ENCODE results near the gene DVL2.
A peak's percentile ranks its signal among the peaks of the same experiment; 100 is the strongest.

Gene DVL2

DNA sequence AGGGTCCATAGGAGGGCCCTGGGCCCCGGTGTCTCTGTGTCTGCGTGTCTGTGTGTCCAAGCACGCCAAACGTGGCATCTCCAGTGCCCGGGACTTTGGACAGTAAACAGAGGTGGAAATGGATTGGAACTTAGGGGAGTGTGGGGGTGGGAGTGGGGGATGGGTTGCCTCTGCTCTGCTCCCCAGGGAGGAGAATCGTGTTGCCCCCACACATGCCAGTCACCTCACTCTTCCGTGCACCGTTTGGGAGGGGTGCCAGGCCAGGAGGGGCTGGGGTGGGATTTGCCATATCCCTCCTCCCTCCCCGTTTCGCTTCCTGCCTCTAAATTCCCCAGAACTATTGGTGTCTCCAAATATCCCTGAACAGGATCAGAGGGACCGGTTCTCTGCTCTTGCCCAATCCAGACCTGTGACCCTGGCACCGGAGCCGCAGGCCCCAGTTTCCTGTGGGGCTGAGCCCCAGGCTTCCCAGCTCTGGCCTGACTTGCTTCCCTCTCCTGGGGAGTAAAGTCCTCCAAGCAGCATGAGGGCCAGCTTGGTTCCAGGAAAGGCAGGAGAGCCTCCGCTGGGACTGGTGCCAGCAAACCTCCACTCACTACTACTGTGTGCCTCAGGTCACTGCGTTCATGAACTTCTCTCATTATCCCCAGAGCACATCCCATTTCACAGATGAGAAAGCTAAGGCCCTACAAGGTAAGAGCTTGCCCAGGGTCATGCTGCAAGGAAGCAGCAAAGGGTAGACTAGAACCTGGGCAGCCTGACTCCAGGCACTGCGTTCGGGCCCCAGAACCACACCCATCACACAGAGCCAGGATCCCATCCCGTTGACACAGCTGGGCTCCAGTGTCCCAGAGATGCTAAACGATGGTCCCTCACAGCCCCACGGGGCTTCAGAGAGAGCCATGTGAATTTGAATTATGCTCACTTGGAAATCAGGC is 54.7 kb downstream of the DVL2 start, which contains the start of gene ASGR1:
Gene ASGR1, minus strand, starts transcription at position 54 of the 938 bp plus-strand sequence. CDS start 807 bp downstream, outside the sequence.
- peaks cover 12% of the 10 kb centered on the region for H3K27me3 ChIP-seq (ENCODE audit: insufficient read depth, insufficient read length)
- H3K9me3 ChIP-seq (ENCODE audit: insufficient read depth, low read length) = no peaks in the 10 kb centered on the region
- peak within 1 kb of the TSS; percentile 49 for H3K4me3 ChIP-seq (ENCODE audit: insufficient read length, low read depth)
- no peak within 1 kb of the TSS for H3K9ac ChIP-seq (ENCODE audit: insufficient read length, low read depth)
- no peak for DNase-seq (ENCODE audit: low read depth, low spot score)
- TF ChIP-seq YY1 (IDR thresholded peaks at IDR 0.05; ENCODE audit: insufficient read depth, insufficient read length) = no peak
- TF ChIP-seq SUZ12 (IDR thresholded peaks at IDR 0.05; ENCODE audit: extremely low read depth, insufficient read depth, insufficient read length) = no peak
- no peak for TF ChIP-seq ZNF274 (IDR thresholded peaks at IDR 0.05; ENCODE audit: low read depth, low read length)
- no peaks in the 10 kb centered on the region for H3K36me3 ChIP-seq (ENCODE audit: insufficient read depth, insufficient read length, low read length)
- H3K4me1 ChIP-seq (ENCODE audit: insufficient read depth, insufficient read length) = peaks cover 8% of the 10 kb centered on the region

DNA sequence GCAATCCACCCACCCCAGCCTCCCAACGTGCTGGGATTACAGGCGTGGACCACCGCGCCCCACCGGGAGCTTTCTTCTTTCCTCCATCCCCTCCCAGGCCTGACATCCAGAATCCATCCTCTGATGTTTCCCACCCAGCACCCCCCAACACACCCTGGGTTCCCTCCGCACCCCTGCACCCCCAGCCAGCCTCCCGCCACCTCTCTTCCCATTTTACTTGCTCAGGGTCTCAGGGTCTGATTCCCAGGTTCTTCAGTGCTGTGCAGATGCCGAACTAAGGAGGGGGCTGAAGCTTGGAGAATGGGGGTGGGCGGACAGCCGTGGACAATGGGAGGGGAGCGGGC is 55.4 kb downstream of the DVL2 start:
- no peak overlapping the region for H3K9ac ChIP-seq (ENCODE audit: insufficient read length, low read depth)
- H3K9me3 ChIP-seq (ENCODE audit: insufficient read depth, low read length) = no peaks in the 10 kb centered on the region
- peaks cover 12% of the 10 kb centered on the region for H3K27me3 ChIP-seq (ENCODE audit: insufficient read depth, insufficient read length)
- H3K4me3 ChIP-seq (ENCODE audit: insufficient read length, low read depth) = no peak overlapping the region
- no peak for DNase-seq (ENCODE audit: low read depth, low spot score)
- peaks cover 13% of the 10 kb centered on the region for H3K4me1 ChIP-seq (ENCODE audit: insufficient read depth, insufficient read length)
- H3K36me3 ChIP-seq (ENCODE audit: insufficient read depth, insufficient read length, low read length) = no peaks in the 10 kb centered on the region
- TF ChIP-seq YY1 (IDR thresholded peaks at IDR 0.05; ENCODE audit: insufficient read depth, insufficient read length) (no peak), SUZ12 (IDR thresholded peaks at IDR 0.05; ENCODE audit: extremely low read depth, insufficient read depth, insufficient read length) (no peak), ZNF274 (IDR thresholded peaks at IDR 0.05; ENCODE audit: low read depth, low read length) (no peak)

DNA sequence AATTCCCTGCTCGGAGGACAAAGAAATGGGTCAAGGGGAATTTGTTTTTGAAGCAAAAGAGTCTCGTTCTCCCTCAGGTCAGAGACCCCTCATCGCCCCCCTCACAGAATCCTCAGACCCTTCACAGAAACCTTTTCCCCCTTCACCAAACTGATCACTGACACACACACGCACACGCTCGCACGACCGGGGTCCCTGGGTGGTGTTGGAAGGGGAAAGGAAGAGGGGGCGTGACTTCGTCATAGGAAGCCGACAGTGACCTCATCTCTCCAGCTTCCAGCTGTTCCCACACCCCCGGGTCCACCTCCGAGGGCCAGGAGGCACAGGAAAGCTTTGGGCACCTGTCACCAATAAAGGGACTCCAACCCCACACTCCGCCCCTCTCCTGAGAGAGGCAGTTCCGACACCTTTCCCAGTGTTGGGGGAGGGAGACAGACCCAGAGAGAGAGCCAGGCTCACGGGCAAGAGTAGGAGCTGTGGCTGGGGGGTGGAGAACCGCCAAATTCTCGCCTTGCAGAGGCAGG is 56.3 kb downstream of the DVL2 start:
- H3K36me3 ChIP-seq (ENCODE audit: insufficient read depth, insufficient read length, low read length) = no peaks in the 10 kb centered on the region
- H3K4me3 ChIP-seq (ENCODE audit: insufficient read length, low read depth) = peak overlapping the region; percentile 49
- H3K4me1 ChIP-seq (ENCODE audit: insufficient read depth, insufficient read length) = peaks cover 13% of the 10 kb centered on the region
- no peak for DNase-seq (ENCODE audit: low read depth, low spot score)
- TF ChIP-seq ZNF274 (IDR thresholded peaks at IDR 0.05; ENCODE audit: low read depth, low read length) (no peak), YY1 (IDR thresholded peaks at IDR 0.05; ENCODE audit: insufficient read depth, insufficient read length) (no peak), SUZ12 (IDR thresholded peaks at IDR 0.05; ENCODE audit: extremely low read depth, insufficient read depth, insufficient read length) (no peak)
- peaks cover 12% of the 10 kb centered on the region for H3K27me3 ChIP-seq (ENCODE audit: insufficient read depth, insufficient read length)
- no peaks in the 10 kb centered on the region for H3K9me3 ChIP-seq (ENCODE audit: insufficient read depth, low read length)
- H3K9ac ChIP-seq (ENCODE audit: insufficient read length, low read depth) = no peak overlapping the region

DNA sequence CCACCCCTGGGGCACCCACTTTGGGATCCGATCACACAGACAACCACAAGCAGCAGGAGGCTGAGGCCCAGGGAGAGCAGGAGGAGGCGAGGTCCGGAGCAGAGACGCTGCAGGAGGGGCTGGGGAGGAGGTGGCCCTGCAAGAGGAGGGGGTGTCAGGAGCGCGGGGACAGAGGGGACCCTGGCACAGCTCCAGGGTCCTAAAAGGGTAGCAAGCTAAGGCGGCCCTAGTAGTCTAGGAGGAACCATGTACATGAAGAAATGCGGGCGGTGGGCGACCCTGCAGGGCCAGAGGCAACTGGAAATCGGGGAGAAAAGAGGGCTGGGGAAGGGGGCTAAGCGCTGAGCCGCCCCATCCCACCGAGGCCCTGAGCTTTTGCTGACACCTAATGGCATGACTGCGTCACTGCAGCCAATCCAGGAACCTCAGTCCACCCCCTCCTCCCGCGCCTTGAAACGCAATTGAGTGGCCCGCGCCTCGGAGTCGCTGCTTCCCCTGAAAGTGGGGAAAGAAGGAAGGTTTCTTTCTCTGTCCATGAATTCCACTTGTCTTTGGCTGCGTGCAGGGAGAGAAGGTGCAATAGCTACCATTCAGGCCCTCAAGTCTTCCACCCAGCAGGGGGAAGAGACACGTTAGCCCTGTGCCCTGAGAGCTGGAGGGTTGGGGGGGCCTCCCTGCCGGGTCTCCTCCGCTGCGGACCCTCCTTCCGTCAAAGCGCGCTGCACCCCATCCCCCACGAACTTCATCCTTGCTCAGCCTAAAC is 56.9 kb downstream of the DVL2 start:
- Histone ChIP-seq H3K27me3 (ENCODE audit: insufficient read depth, insufficient read length) (peaks cover 12% of the 10 kb centered on the region), H3K4me3 (ENCODE audit: insufficient read length, low read depth) (peak overlapping the region; percentile 49), H3K9me3 (ENCODE audit: insufficient read depth, low read length) (no peaks in the 10 kb centered on the region), H3K9ac (ENCODE audit: insufficient read length, low read depth) (peak overlapping the region; percentile 80), H3K36me3 (ENCODE audit: insufficient read depth, insufficient read length, low read length) (no peaks in the 10 kb centered on the region), H3K4me1 (ENCODE audit: insufficient read depth, insufficient read length) (peaks cover 13% of the 10 kb centered on the region)
- no peak for DNase-seq (ENCODE audit: low read depth, low spot score)
- TF ChIP-seq ZNF274 (IDR thresholded peaks at IDR 0.05; ENCODE audit: low read depth, low read length) = no peak
- TF ChIP-seq SUZ12 (IDR thresholded peaks at IDR 0.05; ENCODE audit: extremely low read depth, insufficient read depth, insufficient read length) = no peak
- no peak for TF ChIP-seq YY1 (IDR thresholded peaks at IDR 0.05; ENCODE audit: insufficient read depth, insufficient read length)

DNA sequence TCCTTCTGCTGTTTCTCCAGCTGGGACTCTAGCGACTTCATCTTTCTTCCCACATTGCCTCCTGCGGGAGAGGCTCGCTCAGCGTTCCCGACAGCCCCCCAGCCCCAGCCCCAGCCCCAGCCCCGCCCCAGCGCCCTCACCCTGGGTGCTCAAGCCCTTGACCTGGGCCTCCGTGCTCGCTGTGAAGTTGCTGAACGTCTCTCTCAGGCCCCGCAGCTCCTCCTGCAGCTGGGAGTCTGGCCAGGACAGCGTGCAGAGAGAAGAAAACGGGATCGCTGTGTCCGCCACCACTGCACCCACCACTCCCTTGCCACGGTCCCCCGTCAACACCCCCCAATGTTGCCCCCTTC is 57.5 kb downstream of the DVL2 start:
- Histone ChIP-seq H3K4me3 (ENCODE audit: insufficient read length, low read depth) (peak overlapping the region; percentile 49), H3K36me3 (ENCODE audit: insufficient read depth, insufficient read length, low read length) (no peaks in the 10 kb centered on the region), H3K9ac (ENCODE audit: insufficient read length, low read depth) (peak overlapping the region; percentile 80), H3K4me1 (ENCODE audit: insufficient read depth, insufficient read length) (peaks cover 13% of the 10 kb centered on the region), H3K27me3 (ENCODE audit: insufficient read depth, insufficient read length) (peaks cover 12% of the 10 kb centered on the region), H3K9me3 (ENCODE audit: insufficient read depth, low read length) (no peaks in the 10 kb centered on the region)
- TF ChIP-seq SUZ12 (IDR thresholded peaks at IDR 0.05; ENCODE audit: extremely low read depth, insufficient read depth, insufficient read length) (no peak), YY1 (IDR thresholded peaks at IDR 0.05; ENCODE audit: insufficient read depth, insufficient read length) (no peak), ZNF274 (IDR thresholded peaks at IDR 0.05; ENCODE audit: low read depth, low read length) (no peak)
- DNase-seq (ENCODE audit: low read depth, low spot score) = no peak

DNA sequence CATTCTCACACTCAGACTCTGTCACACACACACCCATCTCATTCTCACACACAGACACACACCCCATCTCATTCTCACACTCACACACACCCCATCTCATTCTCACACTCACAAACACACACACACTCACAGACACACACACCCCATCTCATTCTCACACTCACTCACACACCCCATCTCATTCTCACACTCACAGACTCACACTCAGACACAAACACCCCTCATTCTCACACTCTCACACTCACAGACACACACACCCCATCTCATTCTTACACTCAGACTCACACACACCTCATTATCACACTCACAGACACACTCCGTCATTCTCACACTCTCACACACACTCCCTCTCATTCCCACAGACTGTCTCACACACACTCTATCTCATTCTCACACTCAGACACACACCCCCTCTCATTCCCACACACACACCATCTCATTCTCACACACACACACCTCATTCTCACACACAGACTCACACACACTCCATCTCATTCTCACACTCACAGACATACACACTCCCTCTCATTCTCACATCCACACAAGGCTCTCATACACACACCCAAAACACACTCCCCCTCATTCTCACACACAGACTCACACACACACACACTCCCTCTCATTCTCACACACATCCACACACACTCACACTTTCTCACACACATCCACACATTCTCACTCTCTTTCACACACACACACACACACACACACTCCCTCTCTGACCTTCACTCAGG is 58.0 kb downstream of the DVL2 start:
- no peaks in the 10 kb centered on the region for H3K9me3 ChIP-seq (ENCODE audit: insufficient read depth, low read length)
- H3K9ac ChIP-seq (ENCODE audit: insufficient read length, low read depth) = peak overlapping the region; percentile 44
- H3K4me1 ChIP-seq (ENCODE audit: insufficient read depth, insufficient read length) = peaks cover 13% of the 10 kb centered on the region
- TF ChIP-seq YY1 (IDR thresholded peaks at IDR 0.05; ENCODE audit: insufficient read depth, insufficient read length) (no peak), ZNF274 (IDR thresholded peaks at IDR 0.05; ENCODE audit: low read depth, low read length) (no peak), SUZ12 (IDR thresholded peaks at IDR 0.05; ENCODE audit: extremely low read depth, insufficient read depth, insufficient read length) (no peak)
- DNase-seq (ENCODE audit: low read depth, low spot score) = no peak
- peaks cover 12% of the 10 kb centered on the region for H3K27me3 ChIP-seq (ENCODE audit: insufficient read depth, insufficient read length)
- no peak overlapping the region for H3K4me3 ChIP-seq (ENCODE audit: insufficient read length, low read depth)
- H3K36me3 ChIP-seq (ENCODE audit: insufficient read depth, insufficient read length, low read length) = no peaks in the 10 kb centered on the region
